ENCODE data around the gene METAP2. TPM values are rescaled to one million over a fixed set of nuclear protein-coding genes. Genes with fewer than 3 reads are reported as not detected.

METAP2 gene
- total RNA-seq, 2 donors from 2014 or later = 40.8 to 52.1 TPM

- Histone ChIP-seq H3K27me3 (no peaks in the 10 kb centered on the region), H3K36me3 (peaks cover 40% of the 10 kb centered on the region), H3K9me3 (no peaks in the 10 kb centered on the region), H3K27ac (no peak overlapping the region), H3K4me3 (no peak overlapping the region), H3K4me1 (no peaks in the 10 kb centered on the region)
- no peak for DNase-seq (ENCODE audit: low spot score)
- no peak for TF ChIP-seq CTCF (IDR thresholded peaks at IDR 0.05)
Observed at GRCh38 chr12:95517246-95517645, 43.3 kb downstream of the METAP2 start.

- Histone ChIP-seq H3K9me3 (no peaks in the 10 kb centered on the region), H3K27me3 (no peaks in the 10 kb centered on the region), H3K27ac (no peak overlapping the region), H3K36me3 (peaks cover 23% of the 10 kb centered on the region), H3K4me1 (no peaks in the 10 kb centered on the region), H3K4me3 (no peak overlapping the region)
- no peak for DNase-seq (ENCODE audit: low spot score)
- no peak for TF ChIP-seq CTCF (IDR thresholded peaks at IDR 0.05)
Observed at GRCh38 chr12:95518944-95519343, 45.0 kb downstream of the METAP2 start.

GRCh38 chr12:95520816-95521215 lies 46.9 kb downstream of the METAP2 start:
- DNase-seq (ENCODE audit: low spot score) = no peak
- no peak overlapping the region for H3K27ac ChIP-seq
- no peaks in the 10 kb centered on the region for H3K9me3 ChIP-seq
- no peaks in the 10 kb centered on the region for H3K4me1 ChIP-seq
- TF ChIP-seq CTCF (IDR thresholded peaks at IDR 0.05) = no peak
- H3K27me3 ChIP-seq = no peaks in the 10 kb centered on the region
- peaks cover 4% of the 10 kb centered on the region for H3K36me3 ChIP-seq
- H3K4me3 ChIP-seq = no peak overlapping the region

GRCh38 chr12:95522692-95523091 lies 48.7 kb downstream of the METAP2 start:
- no peaks in the 10 kb centered on the region for H3K4me1 ChIP-seq
- H3K4me3 ChIP-seq = no peak overlapping the region
- no peaks in the 10 kb centered on the region for H3K9me3 ChIP-seq
- no peak for DNase-seq (ENCODE audit: low spot score)
- no peaks in the 10 kb centered on the region for H3K27me3 ChIP-seq
- no peak overlapping the region for H3K27ac ChIP-seq
- no peak for TF ChIP-seq CTCF (IDR thresholded peaks at IDR 0.05)
- H3K36me3 ChIP-seq = no peaks in the 10 kb centered on the region

GRCh38 chr12:95528431-95528830 lies 54.5 kb downstream of the METAP2 start:
- no peaks in the 10 kb centered on the region for H3K4me1 ChIP-seq
- H3K9me3 ChIP-seq = no peaks in the 10 kb centered on the region
- H3K27ac ChIP-seq = no peak overlapping the region
- no peak overlapping the region for H3K4me3 ChIP-seq
- no peaks in the 10 kb centered on the region for H3K27me3 ChIP-seq
- TF ChIP-seq CTCF (IDR thresholded peaks at IDR 0.05) = no peak
- DNase-seq (ENCODE audit: low spot score) = no peak
- H3K36me3 ChIP-seq = no peaks in the 10 kb centered on the region

- no peak for DNase-seq (ENCODE audit: low spot score)
- Histone ChIP-seq H3K36me3 (no peaks in the 10 kb centered on the region), H3K27ac (no peak overlapping the region), H3K4me3 (no peak overlapping the region), H3K9me3 (no peaks in the 10 kb centered on the region), H3K27me3 (no peaks in the 10 kb centered on the region), H3K4me1 (no peaks in the 10 kb centered on the region)
- TF ChIP-seq CTCF (IDR thresholded peaks at IDR 0.05) = no peak
Observed at GRCh38 chr12:95529693-95530225, 55.8 kb downstream of the METAP2 start.

Measured in right atrium auricular region (tissue), 2 donors.